Measurements from ENCODE around the gene NEUROD1. TPM values are rescaled to one million over a fixed set of nuclear protein-coding genes. Genes with fewer than 3 reads are reported as not detected.
"Not testable (repeated sequence)": the region's sequence is repeated elsewhere in the genome, so short reads cannot be mapped to it uniquely, and the experiment has no call there.

NEUROD1 gene
- total RNA-seq = not detected

- Mint-ChIP-seq H3K27me3 (peaks cover 55 to 86% of the 10 kb centered on the region in 2 donors), H3K27ac (no peak within 1 kb of the TSS), H3K36me3 (peaks cover 19% of the 10 kb centered on the region), H3K4me1 (ENCODE audit: low read depth in 2 of 2) (peaks cover 28 to 36% of the 10 kb centered on the region in 2 donors), H3K9me3 (peaks cover 4% of the 10 kb centered on the region), H3K4me3 (peak within 1 kb of the TSS; percentile 26)
- no peak for DNase-seq (ENCODE audit: low spot score)
- no peak for ATAC-seq
Measured at GRCh38 chr2:181680055-181680936, at the start of gene NEUROD1. NEUROD1 (minus strand) TSS chr2:181680517; CDS start chr2:181678860, 1,657 bp downstream.

GRCh38 chr2:181725476-181725875, 45.2 kb upstream of the NEUROD1 start:
- Mint-ChIP-seq H3K27ac (no peak overlapping the region), H3K9me3 (no peaks in the 10 kb centered on the region), H3K36me3 (no peaks in the 10 kb centered on the region), H3K4me1 (ENCODE audit: low read depth in 2 of 2) (no peaks in the 10 kb centered on the region), H3K27me3 (peaks cover 22 to 24% of the 10 kb centered on the region in 2 donors), H3K4me3 (no peak overlapping the region)
- DNase-seq (ENCODE audit: low spot score) = no peak
- no peak for ATAC-seq

GRCh38 chr2:181724662-181725061, 44.3 kb upstream of the NEUROD1 start:
- Mint-ChIP-seq H3K36me3 (no peaks in the 10 kb centered on the region), H3K27me3 (peaks cover 19 to 25% of the 10 kb centered on the region in 2 donors), H3K4me3 (no peak overlapping the region), H3K9me3 (no peaks in the 10 kb centered on the region), H3K27ac (no peak overlapping the region), H3K4me1 (ENCODE audit: low read depth in 2 of 2) (no peaks in the 10 kb centered on the region)
- DNase-seq (ENCODE audit: low spot score) (no peak), ATAC-seq (no peak)

- Mint-ChIP-seq H3K27me3 (peaks cover 19 to 31% of the 10 kb centered on the region in 2 donors), H3K4me3 (no peak overlapping the region), H3K4me1 (ENCODE audit: low read depth in 2 of 2) (no peaks in the 10 kb centered on the region), H3K36me3 (no peaks in the 10 kb centered on the region), H3K27ac (no peak overlapping the region), H3K9me3 (no peaks in the 10 kb centered on the region)
- ATAC-seq = no peak
- DNase-seq (ENCODE audit: low spot score) = no peak
Measured at GRCh38 chr2:181723731-181724130, 43.4 kb upstream of the NEUROD1 start.

- H3K27ac Mint-ChIP-seq = no peak overlapping the region
- no peaks in the 10 kb centered on the region for H3K4me1 Mint-ChIP-seq (ENCODE audit: low read depth in 2 of 2)
- DNase-seq (ENCODE audit: low spot score) = peak; percentile 76
- H3K4me3 Mint-ChIP-seq = no peak overlapping the region
- ATAC-seq = peak; percentile 66 to 71
- H3K27me3 Mint-ChIP-seq = peaks cover 4 to 7% of the 10 kb centered on the region in 2 donors
- H3K36me3 Mint-ChIP-seq = no peaks in the 10 kb centered on the region
- no peaks in the 10 kb centered on the region for H3K9me3 Mint-ChIP-seq
Measured at GRCh38 chr2:181715033-181715630, 34.8 kb upstream of the NEUROD1 start.

GRCh38 chr2:181711051-181711450, 30.7 kb upstream of the NEUROD1 start:
- not testable (repeated sequence) for DNase-seq (ENCODE audit: low spot score); H3K27me3 Mint-ChIP-seq; H3K4me3 Mint-ChIP-seq; H3K9me3 Mint-ChIP-seq; H3K4me1 Mint-ChIP-seq (ENCODE audit: low read depth in 2 of 2); ATAC-seq; H3K27ac Mint-ChIP-seq; H3K36me3 Mint-ChIP-seq

GRCh38 chr2:181702519-181702918, 22.2 kb upstream of the NEUROD1 start:
- H3K27ac Mint-ChIP-seq; H3K4me1 Mint-ChIP-seq (ENCODE audit: low read depth in 2 of 2); H3K36me3 Mint-ChIP-seq; ATAC-seq; H3K9me3 Mint-ChIP-seq; DNase-seq (ENCODE audit: low spot score); H3K4me3 Mint-ChIP-seq: not testable (repeated sequence)
- peaks cover 12 to 21% of the 10 kb centered on the region in 2 donors for H3K27me3 Mint-ChIP-seq

GRCh38 chr2:181698223-181698622, 17.9 kb upstream of the NEUROD1 start:
- DNase-seq (ENCODE audit: low spot score) (no peak), ATAC-seq (no peak)
- Mint-ChIP-seq H3K4me1 (ENCODE audit: low read depth in 2 of 2) (no peaks in the 10 kb centered on the region), H3K4me3 (no peak overlapping the region), H3K36me3 (peaks cover 6% of the 10 kb centered on the region), H3K27me3 (peaks cover 21 to 41% of the 10 kb centered on the region in 2 donors), H3K9me3 (no peaks in the 10 kb centered on the region), H3K27ac (no peak overlapping the region)

- Mint-ChIP-seq H3K27ac (no peak overlapping the region), H3K27me3 (peaks cover 21 to 41% of the 10 kb centered on the region in 2 donors), H3K36me3 (peaks cover 2% of the 10 kb centered on the region), H3K9me3 (no peaks in the 10 kb centered on the region), H3K4me3 (no peak overlapping the region), H3K4me1 (ENCODE audit: low read depth in 2 of 2) (no peaks in the 10 kb centered on the region)
- no peak for ATAC-seq
- no peak for DNase-seq (ENCODE audit: low spot score)
Measured at GRCh38 chr2:181697571-181697970, 17.3 kb upstream of the NEUROD1 start.

GRCh38 chr2:181697126-181697525, 16.8 kb upstream of the NEUROD1 start:
- DNase-seq (ENCODE audit: low spot score) (no peak), ATAC-seq (no peak)
- Mint-ChIP-seq H3K4me1 (ENCODE audit: low read depth in 2 of 2) (no peaks in the 10 kb centered on the region), H3K9me3 (no peaks in the 10 kb centered on the region), H3K36me3 (no peaks in the 10 kb centered on the region), H3K27me3 (peaks cover 21 to 41% of the 10 kb centered on the region in 2 donors), H3K4me3 (no peak overlapping the region), H3K27ac (no peak overlapping the region)

GRCh38 chr2:181694271-181694670, 14.0 kb upstream of the NEUROD1 start:
- H3K4me3 Mint-ChIP-seq = no peak overlapping the region
- no peaks in the 10 kb centered on the region for H3K36me3 Mint-ChIP-seq
- DNase-seq (ENCODE audit: low spot score) (no peak), ATAC-seq (no peak)
- no peaks in the 10 kb centered on the region for H3K4me1 Mint-ChIP-seq (ENCODE audit: low read depth in 2 of 2)
- no peaks in the 10 kb centered on the region for H3K9me3 Mint-ChIP-seq
- H3K27me3 Mint-ChIP-seq = peaks cover 27 to 38% of the 10 kb centered on the region in 2 donors
- no peak overlapping the region for H3K27ac Mint-ChIP-seq

GRCh38 chr2:181690860-181691259, 10.5 kb upstream of the NEUROD1 start:
- Mint-ChIP-seq H3K27ac (no peak overlapping the region), H3K27me3 (peaks cover 27 to 40% of the 10 kb centered on the region in 2 donors)
- ATAC-seq = no peak

GRCh38 chr2:181686576-181687185, 6.4 kb upstream of the NEUROD1 start:
- Mint-ChIP-seq H3K4me1 (ENCODE audit: low read depth in 2 of 2) (peaks cover 10 to 14% of the 10 kb centered on the region in 2 donors), H3K4me3 (no peak overlapping the region), H3K27ac (no peak overlapping the region), H3K27me3 (peaks cover 48 to 69% of the 10 kb centered on the region in 2 donors), H3K9me3 (no peaks in the 10 kb centered on the region), H3K36me3 (peaks cover 6% of the 10 kb centered on the region)
- DNase-seq (ENCODE audit: low spot score) = no peak
- ATAC-seq = no peak

More at GRCh38 chr2:181690860-181691259, 10.5 kb upstream of the NEUROD1 start:
- Mint-ChIP-seq H3K9me3 (no peaks in the 10 kb centered on the region), H3K36me3 (no peaks in the 10 kb centered on the region), H3K4me3 (no peak overlapping the region), H3K4me1 (ENCODE audit: low read depth in 2 of 2) (no peaks in the 10 kb centered on the region)
- DNase-seq (ENCODE audit: low spot score) = no peak
